C4-2B (cell line): ENCODE measurements around the gene TRAF2.

Experiments
- ZFX ChIP-seq: fragments of 450-650 bp; IDR thresholded peaks from 2 replicates; pipeline ENCODE4 v1.6.1; 2017
- TF ChIP-seq, protein P1 (sequence below): fragments of 450-650 bp; conservative IDR thresholded peaks from 2 replicates; pipeline ENCODE4 v1.5.1; 2017; ENCODE audit warnings: mild to moderate bottlenecking

DNA sequence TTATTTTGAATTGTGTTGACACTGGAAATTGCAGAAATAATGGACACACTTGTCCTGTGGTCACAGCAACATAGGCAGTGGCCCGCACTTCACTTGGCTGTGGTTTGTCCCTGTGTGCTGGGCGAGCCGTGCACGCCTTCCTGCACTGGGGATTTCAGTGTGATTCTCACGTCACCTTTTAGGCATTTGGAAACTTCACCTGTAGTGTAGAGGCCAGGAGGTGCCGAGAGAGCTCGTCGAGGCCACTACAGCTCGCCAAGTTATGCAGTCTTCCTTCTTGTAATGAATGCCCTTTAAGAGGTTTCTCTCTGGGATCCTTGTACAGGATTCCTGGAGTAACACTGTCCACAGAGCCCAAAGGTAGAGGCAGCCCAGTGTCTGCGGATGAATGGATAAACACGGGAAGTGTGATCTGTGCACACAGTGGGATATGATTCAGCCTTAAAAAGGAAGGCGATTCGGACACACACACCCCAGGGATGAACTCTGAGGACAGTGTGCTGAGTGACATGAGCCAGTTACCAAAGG, 14.7 kb downstream of the TRAF2 start:
- TF ChIP-seq, protein P1, sequence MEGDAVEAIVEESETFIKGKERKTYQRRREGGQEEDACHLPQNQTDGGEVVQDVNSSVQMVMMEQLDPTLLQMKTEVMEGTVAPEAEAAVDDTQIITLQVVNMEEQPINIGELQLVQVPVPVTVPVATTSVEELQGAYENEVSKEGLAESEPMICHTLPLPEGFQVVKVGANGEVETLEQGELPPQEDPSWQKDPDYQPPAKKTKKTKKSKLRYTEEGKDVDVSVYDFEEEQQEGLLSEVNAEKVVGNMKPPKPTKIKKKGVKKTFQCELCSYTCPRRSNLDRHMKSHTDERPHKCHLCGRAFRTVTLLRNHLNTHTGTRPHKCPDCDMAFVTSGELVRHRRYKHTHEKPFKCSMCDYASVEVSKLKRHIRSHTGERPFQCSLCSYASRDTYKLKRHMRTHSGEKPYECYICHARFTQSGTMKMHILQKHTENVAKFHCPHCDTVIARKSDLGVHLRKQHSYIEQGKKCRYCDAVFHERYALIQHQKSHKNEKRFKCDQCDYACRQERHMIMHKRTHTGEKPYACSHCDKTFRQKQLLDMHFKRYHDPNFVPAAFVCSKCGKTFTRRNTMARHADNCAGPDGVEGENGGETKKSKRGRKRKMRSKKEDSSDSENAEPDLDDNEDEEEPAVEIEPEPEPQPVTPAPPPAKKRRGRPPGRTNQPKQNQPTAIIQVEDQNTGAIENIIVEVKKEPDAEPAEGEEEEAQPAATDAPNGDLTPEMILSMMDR, result no peak
- TF ChIP-seq ZFX, result no peak
